GM18861 (cell line): ENCODE data around the gene GEMIN7.
A peak's percentile ranks its signal among the peaks of the same experiment; 100 is the strongest.

ENCODE experiments used
- ATAC-seq: cut with Tn5 transposase; IDR thresholded peaks from one replicate; pipeline ENCODE4 v1.9.1; 2021; ENCODE audit not compliant: unreplicated experiment

Gene GEMIN7

DNA sequence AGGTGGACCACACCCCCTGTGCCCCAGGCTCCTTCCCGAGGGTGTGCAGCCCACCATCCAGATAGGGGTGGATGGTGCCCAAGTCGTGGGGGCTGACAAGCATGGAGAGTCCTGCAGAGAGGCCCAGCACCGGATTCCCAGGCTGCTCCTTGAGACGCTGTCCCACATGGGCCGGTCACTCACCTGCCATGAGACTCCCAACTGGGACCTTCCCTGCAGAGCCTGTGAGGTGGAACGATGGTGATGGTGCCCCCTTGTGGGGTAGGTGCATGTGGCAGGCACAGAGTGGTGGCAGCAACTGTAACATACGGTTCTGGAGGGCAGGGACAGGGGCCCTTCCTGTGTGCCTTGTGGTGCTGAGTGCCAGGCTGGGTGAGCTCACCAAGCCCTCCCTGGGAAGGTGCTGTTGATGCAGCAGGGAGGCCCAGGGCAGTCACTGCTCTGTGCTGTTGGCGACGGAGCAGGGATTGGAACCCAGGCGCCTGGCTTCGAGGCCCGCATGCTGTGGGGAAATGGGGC is 47.0 kb downstream of the GEMIN7 start:
- peak; percentile 55 for ATAC-seq

DNA sequence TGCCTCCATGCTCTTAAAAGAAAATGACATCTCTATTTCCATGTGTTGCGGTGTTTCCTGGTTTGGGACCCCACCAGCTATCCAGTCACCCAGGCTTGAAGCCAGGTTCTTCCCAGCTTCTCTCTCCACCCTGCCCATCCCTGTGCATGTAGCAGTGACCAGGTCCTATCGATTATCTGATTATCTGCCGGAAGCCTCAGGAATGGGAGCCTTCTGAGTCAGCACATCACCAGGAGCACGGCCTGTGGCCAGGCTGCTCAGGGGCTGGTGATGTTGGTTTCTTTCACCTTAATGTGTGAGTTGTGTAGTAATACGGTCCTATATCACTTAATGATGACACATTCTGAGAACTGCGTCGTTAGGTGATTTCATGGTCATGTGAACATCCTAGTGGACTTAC is 47.6 kb downstream of the GEMIN7 start:
- no peak for ATAC-seq

DNA sequence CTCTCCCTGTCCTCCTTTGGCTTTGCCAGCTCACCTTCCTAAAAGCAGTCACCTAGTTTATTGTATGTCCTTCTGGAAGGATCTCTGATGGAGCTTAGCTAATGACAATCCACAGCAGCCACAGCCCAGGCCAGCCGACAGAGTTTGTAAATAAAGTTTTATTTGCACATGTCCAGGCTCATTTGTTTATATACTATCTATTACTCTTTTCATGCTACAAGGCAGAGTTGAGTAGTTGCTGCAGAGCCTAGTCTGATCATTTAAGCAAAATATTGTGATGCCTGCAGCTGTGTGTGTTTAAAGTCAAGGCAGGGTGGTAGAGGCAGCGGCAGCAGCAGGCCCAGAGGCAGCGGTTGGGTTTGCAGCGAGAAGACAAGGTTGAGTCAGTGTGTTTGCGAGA is 49.1 kb downstream of the GEMIN7 start:
- no peak for ATAC-seq

DNA sequence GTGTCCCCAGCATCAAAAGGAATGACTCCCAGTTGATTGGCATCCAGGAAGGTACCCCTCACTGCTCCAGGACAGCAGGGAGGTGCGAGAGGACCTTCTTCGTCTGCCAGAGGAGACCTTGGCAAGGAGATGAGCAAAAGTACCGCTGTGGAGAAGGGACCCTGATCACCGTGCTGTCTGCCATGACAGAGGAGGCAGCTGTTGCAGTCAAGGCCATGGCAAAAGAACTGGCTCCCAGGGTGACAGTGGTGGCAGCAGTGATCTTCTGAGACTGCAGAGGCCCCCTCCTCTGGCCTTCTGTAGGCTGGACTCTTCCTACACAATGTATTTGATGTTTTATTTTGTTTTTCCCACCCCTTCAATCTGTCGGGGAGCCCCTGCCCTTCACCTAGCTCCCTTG is 49.7 kb downstream of the GEMIN7 start:
- no peak for ATAC-seq

DNA sequence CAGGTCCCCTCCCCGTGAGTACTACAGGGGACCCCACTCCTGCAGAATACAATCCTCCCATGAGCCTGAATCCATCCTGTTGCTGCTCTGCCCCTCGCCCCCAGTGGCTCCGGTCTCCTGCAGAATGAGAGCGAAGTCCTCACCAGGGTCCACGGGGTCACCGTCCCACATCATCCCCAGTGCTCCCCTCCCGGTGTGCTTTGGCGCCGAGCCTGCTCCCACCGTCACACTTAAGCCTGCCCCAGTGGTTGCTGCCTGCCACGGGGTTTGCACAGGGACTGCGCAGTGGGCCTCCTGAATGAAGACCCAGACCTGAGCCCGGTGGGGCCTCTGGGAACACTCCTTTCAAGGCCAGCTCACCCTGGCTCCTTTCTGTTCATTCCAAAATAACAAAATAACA is 51.2 kb downstream of the GEMIN7 start:
- no peak for ATAC-seq

DNA sequence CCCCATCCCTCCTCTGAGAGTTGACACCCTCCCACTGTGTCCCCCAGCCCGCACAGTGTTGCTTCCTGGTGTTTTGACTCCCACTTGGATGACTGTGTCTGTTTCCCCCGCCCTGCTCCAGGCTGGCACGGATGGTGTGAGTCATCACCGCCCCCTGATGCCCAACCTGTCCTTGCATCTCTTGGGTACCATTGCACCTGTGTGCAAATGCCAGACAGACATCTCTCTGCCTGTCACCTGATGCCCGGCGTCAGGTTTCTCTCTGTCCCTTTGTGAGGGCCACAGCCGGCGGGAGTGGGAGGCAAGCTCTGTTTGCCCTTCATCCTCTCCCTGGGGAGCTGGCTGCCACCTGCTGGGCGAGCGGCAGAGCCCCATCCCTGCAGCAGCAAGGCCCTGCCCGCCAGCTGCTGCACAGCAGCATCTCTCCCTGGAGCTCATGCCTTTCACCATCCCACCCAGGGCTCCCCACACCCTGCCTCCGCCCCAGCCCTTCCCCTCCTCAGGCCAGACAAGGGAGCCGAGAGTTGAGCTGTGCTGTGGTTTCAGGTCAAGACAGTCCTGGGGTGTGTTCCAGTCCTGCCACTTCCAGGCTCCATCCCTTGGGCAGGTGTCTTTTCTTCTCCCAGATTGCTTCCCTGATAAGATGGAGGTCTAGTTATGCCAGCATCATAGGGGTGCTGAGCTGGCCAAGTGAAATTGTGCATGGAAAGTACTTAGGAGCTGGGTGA is 52.0 kb downstream of the GEMIN7 start:
- ATAC-seq = no peak

DNA sequence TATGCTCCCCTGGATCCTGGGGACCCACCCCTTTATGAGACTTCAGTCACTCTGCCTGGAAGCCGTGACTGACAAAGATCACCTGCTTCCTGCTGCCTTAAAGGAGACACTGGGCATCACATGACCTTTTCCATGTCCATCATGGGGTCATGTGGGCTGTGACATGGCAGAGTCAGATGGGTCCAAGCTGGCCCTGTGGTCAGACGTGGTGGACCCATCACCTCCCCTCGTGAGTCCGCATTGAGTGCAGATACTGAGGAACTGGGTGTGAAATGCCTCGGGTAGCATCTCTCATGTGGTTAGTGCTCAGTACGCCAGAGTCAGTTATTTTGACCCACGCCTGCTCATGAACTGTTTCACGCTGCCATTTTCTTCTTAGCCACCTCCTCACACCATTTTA is 54.6 kb downstream of the GEMIN7 start:
- ATAC-seq = no peak

DNA sequence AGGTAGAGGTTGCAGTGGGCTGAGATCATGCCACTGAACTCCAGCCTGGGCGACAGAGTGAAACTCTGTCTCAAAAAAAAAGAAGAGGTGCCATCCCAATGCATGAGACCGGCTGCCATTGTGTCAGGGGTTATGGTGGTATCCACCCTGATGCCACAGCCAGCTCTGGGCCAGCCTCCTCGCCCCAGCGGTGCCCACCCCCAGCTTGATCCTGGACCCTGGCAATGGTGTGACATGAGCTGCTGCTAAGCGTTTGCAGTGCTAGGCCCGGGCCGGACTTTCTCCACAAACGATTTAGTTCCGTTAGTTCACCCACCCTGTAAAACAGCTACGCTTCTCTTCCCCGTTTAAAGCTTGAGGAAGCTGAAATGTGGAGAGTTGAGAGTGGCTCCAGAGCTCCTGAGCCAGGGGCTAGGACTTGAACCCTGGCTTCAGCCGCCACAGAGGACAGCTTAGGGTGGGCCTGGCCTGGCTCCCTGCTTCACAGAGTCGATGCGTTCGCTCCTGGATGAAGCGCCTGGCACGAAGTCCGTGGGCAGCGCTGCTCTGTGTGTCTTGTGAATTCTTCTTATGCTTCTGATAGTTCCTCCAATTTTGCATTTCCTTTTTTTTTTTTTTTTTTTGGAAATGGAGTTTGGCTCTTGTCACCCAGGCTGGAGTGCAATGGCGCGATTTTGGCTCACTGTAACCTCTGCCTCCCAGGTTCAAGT is 56.3 kb downstream of the GEMIN7 start:
- ATAC-seq = no peak

DNA sequence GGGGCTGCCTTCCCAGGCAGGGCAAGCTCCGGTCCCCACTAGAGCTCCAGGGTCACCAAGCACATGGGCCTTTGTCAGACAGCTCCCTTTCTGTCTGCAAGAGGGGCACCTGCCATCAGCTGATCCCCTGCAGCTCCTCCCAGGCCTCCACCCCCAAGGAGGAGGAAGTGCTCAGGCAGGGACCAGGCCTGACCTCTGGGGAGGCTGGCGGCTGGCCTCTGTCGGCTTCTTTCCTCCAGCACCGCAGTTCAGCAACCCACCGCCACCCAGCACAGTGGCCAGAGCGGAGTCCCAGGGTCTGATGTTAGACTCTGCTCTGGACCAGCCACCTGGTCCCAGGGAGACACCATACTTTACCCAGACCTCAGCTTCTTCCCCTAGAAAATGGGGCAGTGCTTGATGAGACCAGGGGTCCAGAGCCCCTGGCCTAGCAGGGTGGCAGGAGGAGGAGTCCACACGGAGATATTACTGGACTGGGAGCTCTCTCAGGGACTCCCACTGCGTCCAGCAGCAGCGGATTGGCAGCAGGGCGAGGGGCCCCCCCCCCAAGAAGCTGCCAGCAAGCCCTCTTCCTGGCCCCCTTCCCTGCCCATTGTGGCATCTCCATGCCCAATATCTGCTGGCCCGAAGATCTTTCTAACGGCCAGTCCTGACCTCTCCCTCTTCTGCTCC is 57.6 kb downstream of the GEMIN7 start:
- no peak for ATAC-seq

DNA sequence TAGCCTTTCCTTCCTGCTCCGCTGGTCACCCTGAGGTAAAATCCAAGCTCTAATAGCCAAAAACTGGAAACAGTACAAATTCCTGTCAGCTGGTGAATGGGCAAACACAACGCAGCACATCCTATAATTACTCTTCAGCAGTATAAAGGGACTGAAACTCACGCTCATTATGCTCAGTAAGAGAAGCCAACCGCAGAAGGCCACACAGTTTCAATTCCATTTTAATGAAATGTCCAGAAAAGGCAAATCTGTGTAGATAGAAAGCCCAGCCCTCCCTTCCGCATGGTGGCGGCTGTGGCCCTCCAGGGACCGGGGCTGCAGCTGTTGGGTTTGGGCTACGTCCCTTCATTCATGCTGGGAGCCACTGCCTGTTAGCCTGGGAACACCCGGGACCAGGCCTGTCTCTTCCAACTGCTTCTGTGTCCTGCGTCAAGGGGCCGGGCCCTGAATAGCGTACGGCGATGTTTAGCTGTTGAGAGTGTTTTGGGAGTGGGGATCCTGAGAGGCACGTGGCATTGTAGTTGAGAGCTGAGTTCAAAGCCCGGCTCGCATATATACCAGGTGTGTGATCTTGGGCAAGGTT is 58.2 kb downstream of the GEMIN7 start:
- peak; percentile 72 for ATAC-seq

DNA sequence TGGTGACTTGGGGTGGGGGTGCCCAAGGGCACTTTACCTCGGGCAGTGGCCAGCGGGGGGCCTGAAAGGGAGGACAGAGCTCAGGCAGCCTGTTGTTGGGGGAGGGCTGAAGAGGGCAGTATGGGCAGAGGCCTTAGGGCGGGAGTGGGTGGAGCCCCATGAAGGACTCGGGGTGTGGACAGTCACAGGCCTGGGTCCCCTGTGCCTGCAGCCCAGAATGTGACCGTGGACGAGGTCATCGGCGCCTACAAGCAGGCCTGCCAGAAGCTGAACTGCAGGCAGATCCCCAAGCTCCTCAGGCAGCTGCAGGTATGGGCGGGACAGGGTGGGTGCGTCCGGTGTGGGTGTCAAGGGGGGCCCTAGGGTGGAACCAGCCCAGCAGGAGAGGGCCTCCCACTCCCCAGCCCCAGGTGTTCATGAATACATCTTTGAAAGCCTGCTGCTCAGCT is 59.3 kb downstream of the GEMIN7 start:
- no peak for ATAC-seq

DNA sequence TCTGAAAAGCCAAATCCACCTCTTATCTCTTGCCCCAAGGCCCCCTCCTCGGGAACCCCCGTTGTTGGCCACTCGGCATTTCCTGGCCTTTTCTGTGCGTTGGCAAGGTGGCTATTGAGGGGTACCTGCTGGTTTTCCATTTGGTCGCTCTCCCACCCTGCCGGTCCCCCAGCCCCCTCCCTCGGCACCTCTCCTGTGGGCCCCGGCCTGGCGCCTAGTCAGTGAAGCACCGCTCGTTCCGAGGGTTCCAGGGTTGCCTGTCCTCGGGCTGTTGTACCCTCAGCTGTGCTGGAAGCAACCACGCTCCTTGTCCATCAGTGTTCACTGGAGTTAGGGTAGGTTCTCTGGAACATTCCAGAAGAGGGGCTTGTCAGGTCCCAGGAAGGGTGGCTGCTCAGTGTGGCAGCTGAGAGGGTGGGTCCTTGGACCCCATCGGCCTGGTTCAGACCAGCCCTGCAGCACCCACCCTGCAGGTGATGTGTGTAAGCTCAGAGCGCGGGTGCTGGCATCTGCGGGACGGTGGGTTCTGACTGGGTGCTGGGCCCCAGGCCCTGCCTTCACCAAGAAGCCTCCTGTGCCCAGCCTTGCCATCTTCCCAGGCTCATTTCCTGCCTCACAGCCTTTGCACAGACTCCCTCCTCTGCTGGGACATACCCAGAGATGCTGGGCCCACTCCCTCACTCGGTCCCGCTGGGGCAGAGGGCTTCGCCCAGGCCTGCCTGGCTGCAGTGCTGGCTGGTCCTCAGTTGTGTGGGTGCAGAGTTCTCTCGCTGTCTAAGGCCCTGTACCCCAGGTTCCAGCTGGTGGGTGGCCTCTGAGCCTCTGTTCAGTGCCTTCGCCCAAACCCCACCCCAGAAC is 60.5 kb downstream of the GEMIN7 start:
- no peak for ATAC-seq

DNA sequence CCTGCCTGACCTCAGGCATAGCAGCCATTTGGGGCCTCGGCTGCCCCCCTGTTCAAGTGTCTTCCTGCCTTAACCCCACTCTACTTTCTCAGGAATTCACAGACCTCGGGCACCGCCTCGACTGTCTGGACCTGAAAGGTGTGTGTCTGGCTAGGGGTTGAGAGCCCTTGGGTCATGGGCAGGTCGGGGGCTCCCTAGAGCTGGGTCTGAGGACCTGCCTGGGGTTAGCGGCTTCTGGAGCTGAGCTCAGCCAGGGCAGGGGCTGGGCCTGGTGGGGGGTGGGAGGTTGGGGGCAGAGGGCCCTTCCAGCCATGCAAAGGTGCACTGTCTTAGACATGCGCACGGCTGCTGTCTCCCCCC is 61.1 kb downstream of the GEMIN7 start:
- no peak for ATAC-seq

DNA sequence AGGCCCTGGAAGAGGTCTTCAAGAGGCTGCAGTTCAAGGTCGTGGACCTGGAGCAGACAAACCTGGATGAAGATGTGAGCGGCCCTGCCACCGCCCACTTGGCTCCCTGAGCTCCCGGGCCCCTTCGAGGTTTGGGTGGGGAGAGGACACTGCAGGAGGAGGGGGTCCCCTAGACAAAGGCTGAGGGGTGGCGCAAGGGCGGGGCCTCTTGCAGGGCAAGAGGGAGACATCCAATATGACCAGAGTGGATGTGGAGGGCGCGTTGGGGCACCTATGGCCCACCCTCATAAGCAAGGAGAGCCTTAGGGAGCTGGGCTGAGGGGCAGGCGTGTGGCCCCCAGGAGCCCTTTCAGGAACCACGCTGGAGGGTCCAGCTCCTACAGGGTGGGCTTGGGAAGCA is 61.5 kb downstream of the GEMIN7 start:
- no peak for ATAC-seq
